ENCODE data around the gene DPP10. TPM values are rescaled to one million over a fixed set of nuclear protein-coding genes. Genes with fewer than 3 reads are reported as not detected.

Gene DPP10
- total RNA-seq, 1 donor from 2014 or later: not detected

DNA sequence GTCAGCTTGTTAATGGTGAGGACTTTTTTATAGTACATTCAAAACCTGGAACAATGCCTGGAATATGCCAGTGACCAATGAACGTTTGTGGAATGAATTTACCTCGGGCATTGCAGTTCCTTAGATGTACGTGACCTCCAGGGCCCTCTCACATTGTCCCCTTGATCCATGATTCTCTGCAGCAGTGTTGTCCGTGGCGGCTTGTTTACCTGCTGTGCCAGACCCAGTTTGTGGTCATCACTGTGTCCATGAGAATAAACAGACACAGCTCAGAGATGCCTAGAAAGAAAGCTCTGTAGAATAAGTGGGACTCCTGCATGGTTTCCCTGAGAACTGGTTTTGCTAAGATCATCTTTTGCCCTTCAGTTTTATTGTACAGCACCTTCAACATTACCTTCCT, 1132.2 kb downstream of the DPP10 start:
- Histone ChIP-seq H3K27me3 (no peaks in the 10 kb centered on the region), H3K4me1 (no peaks in the 10 kb centered on the region), H3K9me3 (no peaks in the 10 kb centered on the region), H3K36me3 (no peaks in the 10 kb centered on the region), H3K27ac (no peak overlapping the region), H3K4me3 (no peak overlapping the region)
- no peak for DNase-seq (ENCODE audit: low spot score in 2 of 2)
- intact Hi-C loops (cut with DNase I): no loop called here
- TF ChIP-seq, protein P1, sequence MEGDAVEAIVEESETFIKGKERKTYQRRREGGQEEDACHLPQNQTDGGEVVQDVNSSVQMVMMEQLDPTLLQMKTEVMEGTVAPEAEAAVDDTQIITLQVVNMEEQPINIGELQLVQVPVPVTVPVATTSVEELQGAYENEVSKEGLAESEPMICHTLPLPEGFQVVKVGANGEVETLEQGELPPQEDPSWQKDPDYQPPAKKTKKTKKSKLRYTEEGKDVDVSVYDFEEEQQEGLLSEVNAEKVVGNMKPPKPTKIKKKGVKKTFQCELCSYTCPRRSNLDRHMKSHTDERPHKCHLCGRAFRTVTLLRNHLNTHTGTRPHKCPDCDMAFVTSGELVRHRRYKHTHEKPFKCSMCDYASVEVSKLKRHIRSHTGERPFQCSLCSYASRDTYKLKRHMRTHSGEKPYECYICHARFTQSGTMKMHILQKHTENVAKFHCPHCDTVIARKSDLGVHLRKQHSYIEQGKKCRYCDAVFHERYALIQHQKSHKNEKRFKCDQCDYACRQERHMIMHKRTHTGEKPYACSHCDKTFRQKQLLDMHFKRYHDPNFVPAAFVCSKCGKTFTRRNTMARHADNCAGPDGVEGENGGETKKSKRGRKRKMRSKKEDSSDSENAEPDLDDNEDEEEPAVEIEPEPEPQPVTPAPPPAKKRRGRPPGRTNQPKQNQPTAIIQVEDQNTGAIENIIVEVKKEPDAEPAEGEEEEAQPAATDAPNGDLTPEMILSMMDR (IDR thresholded peaks at IDR 0.05): no peak

DNA sequence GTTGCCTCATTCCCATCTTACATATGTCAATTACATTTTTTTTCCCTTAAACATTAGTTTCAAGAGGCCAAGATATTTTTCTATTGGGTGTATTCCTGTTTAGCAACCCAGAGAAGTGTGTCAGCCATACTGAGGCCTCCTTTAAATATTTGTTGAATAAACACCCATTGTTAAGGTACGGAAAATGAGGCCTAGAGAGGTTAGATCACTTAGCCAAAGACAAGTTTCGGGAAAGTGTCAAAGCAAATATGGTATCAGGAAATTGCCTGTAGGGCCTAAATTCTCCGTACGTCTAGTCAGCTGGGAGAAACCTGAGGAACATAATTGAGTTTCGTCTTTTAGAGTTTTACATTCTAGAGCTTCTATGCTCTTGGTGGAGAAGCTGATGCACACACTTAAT, 1138.3 kb downstream of the DPP10 start:
- Histone ChIP-seq H3K36me3 (no peaks in the 10 kb centered on the region), H3K27ac (no peak overlapping the region), H3K27me3 (no peaks in the 10 kb centered on the region), H3K4me1 (no peaks in the 10 kb centered on the region), H3K9me3 (no peaks in the 10 kb centered on the region), H3K4me3 (no peak overlapping the region)
- intact Hi-C loops (cut with DNase I): no loop called here
- TF ChIP-seq, protein P1 (IDR thresholded peaks at IDR 0.05): no peak
- no peak for DNase-seq (ENCODE audit: low spot score in 2 of 2)

DNA sequence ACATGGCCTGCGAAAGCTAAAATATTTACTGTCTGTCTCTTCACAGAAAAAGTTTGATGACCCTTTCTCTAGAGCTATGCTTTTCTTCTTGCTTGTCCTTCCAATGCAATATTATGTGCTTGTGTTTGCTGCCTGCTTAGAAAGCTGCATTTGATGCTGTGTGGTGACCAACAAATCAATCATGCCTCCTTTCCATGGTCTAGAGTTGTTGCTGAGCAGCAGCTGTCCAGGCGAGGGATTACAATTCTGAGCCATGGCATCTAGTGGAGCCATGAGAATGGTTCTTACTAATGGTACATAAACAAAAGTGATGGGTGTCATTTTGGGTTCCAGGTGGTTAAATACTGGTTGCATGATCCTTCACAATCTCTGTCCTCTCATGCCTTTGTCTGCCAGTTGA, 1142.1 kb downstream of the DPP10 start:
- Histone ChIP-seq H3K27ac (no peak overlapping the region), H3K27me3 (no peaks in the 10 kb centered on the region), H3K4me1 (no peaks in the 10 kb centered on the region), H3K36me3 (no peaks in the 10 kb centered on the region), H3K9me3 (no peaks in the 10 kb centered on the region), H3K4me3 (no peak overlapping the region)
- intact Hi-C loops (cut with DNase I): no loop called here
- no peak for DNase-seq (ENCODE audit: low spot score in 2 of 2)
- TF ChIP-seq, protein P1 (IDR thresholded peaks at IDR 0.05): no peak

DNA sequence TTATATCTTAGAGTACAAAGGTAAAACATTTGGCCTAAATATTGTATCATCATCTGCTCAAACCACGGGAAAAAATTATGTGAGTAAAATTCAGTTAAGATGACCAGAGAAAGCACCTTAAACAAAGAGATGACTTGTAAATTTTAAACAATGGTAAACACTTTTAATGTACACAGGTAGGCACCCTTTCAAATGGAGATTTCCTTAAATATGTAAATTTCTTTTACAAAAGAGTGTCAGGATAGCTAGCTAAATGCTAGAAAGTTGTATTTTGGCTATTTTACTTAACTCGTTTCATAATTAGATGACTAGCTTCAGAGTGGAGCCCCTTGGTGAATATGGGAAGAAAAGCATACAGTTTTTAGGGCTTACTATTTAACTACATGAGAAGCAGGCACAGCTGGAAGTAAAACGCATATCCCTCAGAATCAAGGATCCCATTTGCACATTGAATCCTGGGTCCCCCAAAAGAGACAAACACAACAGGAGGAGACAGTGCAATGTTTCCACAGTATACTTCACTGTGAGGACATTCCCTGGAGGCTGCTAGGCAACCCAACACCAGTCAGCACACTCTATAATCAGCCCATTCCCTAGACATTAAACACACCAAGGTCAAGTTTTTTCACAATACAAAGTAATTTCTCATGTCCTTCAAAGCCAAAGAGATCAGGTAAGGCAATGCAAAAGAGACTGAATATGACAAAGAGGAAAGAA, 1154.4 kb downstream of the DPP10 start:
- TF ChIP-seq, protein P1 (IDR thresholded peaks at IDR 0.05): no peak
- no peak overlapping the region for H3K27ac ChIP-seq
- H3K9me3 ChIP-seq: no peaks in the 10 kb centered on the region
- no peak overlapping the region for H3K4me3 ChIP-seq
- no peaks in the 10 kb centered on the region for H3K4me1 ChIP-seq
- intact Hi-C loops (cut with DNase I): no loop called here
- no peaks in the 10 kb centered on the region for H3K36me3 ChIP-seq
- no peak for DNase-seq (ENCODE audit: low spot score in 2 of 2)
- H3K27me3 ChIP-seq: no peaks in the 10 kb centered on the region

DNA sequence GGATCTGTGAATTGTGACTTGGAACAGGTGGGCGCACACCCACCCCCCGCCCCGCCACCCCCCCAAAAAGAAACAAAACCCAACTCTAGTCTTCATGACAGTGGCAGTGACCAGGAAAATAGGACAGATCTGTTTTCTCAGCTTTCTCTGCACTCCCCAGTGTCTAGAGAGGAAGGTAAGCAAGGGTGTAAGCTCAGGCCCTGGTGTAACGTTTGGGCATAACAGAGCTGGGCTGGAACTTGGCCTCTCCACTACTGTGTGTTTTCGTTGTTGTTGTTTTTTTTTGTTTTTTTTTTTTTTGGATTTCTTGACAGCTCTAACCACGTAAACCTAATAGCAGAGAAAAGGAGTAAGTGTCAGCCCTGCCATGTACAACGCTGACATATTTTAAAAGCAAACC, 1160.8 kb downstream of the DPP10 start:
- no peaks in the 10 kb centered on the region for H3K9me3 ChIP-seq
- no peaks in the 10 kb centered on the region for H3K4me1 ChIP-seq
- no peak for DNase-seq (ENCODE audit: low spot score in 2 of 2)
- intact Hi-C loops (cut with DNase I): no loop called here
- H3K36me3 ChIP-seq: no peaks in the 10 kb centered on the region
- no peaks in the 10 kb centered on the region for H3K27me3 ChIP-seq
- TF ChIP-seq, protein P1 (IDR thresholded peaks at IDR 0.05): no peak
- H3K27ac ChIP-seq: no peak overlapping the region
- H3K4me3 ChIP-seq: no peak overlapping the region

DNA sequence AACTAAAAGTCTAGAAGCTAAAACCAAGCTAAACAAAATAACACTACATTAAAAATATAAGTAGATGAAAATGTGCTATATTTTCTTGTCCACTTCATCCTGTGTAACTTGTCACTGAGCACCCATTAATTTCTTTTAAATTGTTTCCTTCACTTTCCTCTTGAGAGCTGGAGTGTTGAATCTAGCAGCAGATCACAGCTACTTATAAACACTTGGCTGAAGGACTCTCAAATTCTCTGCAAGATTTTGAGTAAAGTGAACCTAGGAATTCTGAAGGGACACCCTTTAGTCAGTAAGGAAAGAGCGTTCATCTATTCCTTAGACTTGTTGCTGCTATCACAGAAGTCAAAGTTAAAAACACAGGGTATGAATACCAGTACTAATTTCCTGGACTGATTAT, 1163.9 kb downstream of the DPP10 start:
- Histone ChIP-seq H3K27ac (no peak overlapping the region), H3K27me3 (no peaks in the 10 kb centered on the region), H3K4me1 (no peaks in the 10 kb centered on the region), H3K36me3 (no peaks in the 10 kb centered on the region), H3K9me3 (no peaks in the 10 kb centered on the region), H3K4me3 (no peak overlapping the region)
- DNase-seq (ENCODE audit: low spot score in 2 of 2): no peak
- intact Hi-C loops (cut with DNase I): no loop called here
- TF ChIP-seq, protein P1 (IDR thresholded peaks at IDR 0.05): no peak

Measured in ascending aorta (tissue), 2 donors.